ENCODE results near the gene BCLAF3. TPM values are rescaled to one million over a fixed set of nuclear protein-coding genes. Genes with fewer than 3 reads are reported as not detected.

BCLAF3 gene
- polyA plus RNA-seq, 3 donors: 0.87 to 4.0 (median 1.1) TPM

DNA sequence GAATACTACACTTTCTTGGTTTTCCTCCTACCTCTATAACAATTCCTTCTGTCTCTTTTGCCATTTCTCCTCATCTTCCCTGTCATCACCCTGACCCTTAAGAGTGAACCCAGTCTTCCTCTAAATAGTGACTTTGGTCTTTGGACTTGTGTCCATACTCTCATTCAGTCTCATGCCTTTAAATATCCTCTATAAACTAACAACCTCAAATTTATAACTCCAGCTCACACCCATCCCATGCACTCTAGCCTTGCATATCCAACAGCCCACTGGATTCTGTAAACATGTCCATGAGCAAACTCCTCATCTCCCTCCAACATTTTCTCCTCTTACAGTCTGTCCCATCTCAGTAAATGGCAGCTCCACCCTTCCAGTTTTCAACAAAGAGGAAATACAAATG lies 15.0 kb downstream of the BCLAF3 start:
- Histone ChIP-seq H4K20me1 (ENCODE audit: insufficient read depth, low read length) (peaks cover 8% of the 10 kb centered on the region), H3K4me3 (replicated peaks in 1 of 3; ENCODE audit: low read depth in 2 of 3, low read length in 3 of 3) (no peak overlapping the region), H3K9ac (ENCODE audit: insufficient read depth, low read length, poor library complexity, severe bottlenecking) (no peak overlapping the region), H3K4me1 (ENCODE audit: control insufficient read depth in 1 of 2, insufficient read depth in 2 of 2, low read length in 2 of 2) (peaks cover 8 to 11% of the 10 kb centered on the region in 2 donors), H3K27me3 (ENCODE audit: control insufficient read depth in 2 of 2, insufficient read depth in 2 of 2, low read length in 2 of 2) (no peaks in the 10 kb centered on the region), H3K79me2 (ENCODE audit: insufficient read depth, low read length) (peaks cover 23% of the 10 kb centered on the region), H3K36me3 (replicated peaks in 1 of 2; ENCODE audit: control insufficient read depth in 1 of 2, insufficient read depth in 2 of 2, low read length in 2 of 2) (no peaks in the 10 kb centered on the region), H3K9me3 (replicated peaks in 1 of 2; ENCODE audit: control insufficient read depth in 1 of 2, insufficient read depth in 1 of 2, low read length in 2 of 2) (no peaks in the 10 kb centered on the region), H2AFZ (ENCODE audit: insufficient read depth, low read depth, low read length, poor library complexity, severe bottlenecking) (no peak overlapping the region), H3K27ac (ENCODE audit: low read depth in 1 of 2, low read length in 2 of 2) (no peak overlapping the region), H3K4me2 (replicated peaks; ENCODE audit: extremely low read depth, low read length, poor library complexity, severe bottlenecking) (no peak overlapping the region)
- peaks cover 0 to 7% (median 0%) of the 10 kb centered on the region in 7 donors for H3K9me3 Mint-ChIP-seq
- DNase-seq: no peak
- peaks cover 22% of the 10 kb centered on the region for H3K4me1 Mint-ChIP-seq
- H3K4me3 Mint-ChIP-seq: no peak overlapping the region
- H3K27me3 Mint-ChIP-seq (ENCODE audit: low read depth in 3 of 3): peaks cover 0 to 7% (median under 1%) of the 10 kb centered on the region in 3 donors
- H3K36me3 Mint-ChIP-seq: peaks cover 0 to 2% of the 10 kb centered on the region in 2 donors
- peak overlapping the region in 1 of 7 donors; percentile 43 for H3K27ac Mint-ChIP-seq
- intact Hi-C loops (cut with micrococcal nuclease): no loop called here
- TF ChIP-seq, protein P1, sequence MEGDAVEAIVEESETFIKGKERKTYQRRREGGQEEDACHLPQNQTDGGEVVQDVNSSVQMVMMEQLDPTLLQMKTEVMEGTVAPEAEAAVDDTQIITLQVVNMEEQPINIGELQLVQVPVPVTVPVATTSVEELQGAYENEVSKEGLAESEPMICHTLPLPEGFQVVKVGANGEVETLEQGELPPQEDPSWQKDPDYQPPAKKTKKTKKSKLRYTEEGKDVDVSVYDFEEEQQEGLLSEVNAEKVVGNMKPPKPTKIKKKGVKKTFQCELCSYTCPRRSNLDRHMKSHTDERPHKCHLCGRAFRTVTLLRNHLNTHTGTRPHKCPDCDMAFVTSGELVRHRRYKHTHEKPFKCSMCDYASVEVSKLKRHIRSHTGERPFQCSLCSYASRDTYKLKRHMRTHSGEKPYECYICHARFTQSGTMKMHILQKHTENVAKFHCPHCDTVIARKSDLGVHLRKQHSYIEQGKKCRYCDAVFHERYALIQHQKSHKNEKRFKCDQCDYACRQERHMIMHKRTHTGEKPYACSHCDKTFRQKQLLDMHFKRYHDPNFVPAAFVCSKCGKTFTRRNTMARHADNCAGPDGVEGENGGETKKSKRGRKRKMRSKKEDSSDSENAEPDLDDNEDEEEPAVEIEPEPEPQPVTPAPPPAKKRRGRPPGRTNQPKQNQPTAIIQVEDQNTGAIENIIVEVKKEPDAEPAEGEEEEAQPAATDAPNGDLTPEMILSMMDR (IDR thresholded peaks at IDR 0.05): no peak

DNA sequence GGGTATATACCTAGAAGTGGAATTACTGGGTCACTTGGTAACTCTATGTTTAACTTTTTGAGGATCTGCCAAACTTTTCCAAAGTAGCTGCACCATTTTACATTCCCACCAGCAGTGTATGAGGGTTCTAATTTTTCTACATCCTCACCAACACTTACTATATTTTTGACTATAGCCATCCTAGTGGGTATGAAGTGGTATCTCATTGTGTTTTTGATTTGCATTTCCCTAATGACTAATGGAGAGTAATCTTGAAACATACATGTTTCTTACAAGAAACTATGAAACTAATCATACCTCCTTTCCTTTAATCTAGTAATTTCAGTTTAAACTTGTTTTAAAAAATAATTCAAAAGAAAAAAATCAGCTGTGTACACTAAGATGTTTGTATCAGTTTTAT lies 17.9 kb downstream of the BCLAF3 start:
- no peak for DNase-seq
- Histone ChIP-seq H2AFZ (ENCODE audit: insufficient read depth, low read depth, low read length, poor library complexity, severe bottlenecking) (no peak overlapping the region), H3K4me3 (replicated peaks in 1 of 3; ENCODE audit: low read depth in 2 of 3, low read length in 3 of 3) (no peak overlapping the region), H4K20me1 (ENCODE audit: insufficient read depth, low read length) (peaks cover 8% of the 10 kb centered on the region), H3K4me1 (ENCODE audit: control insufficient read depth in 1 of 2, insufficient read depth in 2 of 2, low read length in 2 of 2) (peaks cover 5 to 8% of the 10 kb centered on the region in 2 donors), H3K27me3 (ENCODE audit: control insufficient read depth in 2 of 2, insufficient read depth in 2 of 2, low read length in 2 of 2) (no peaks in the 10 kb centered on the region), H3K79me2 (ENCODE audit: insufficient read depth, low read length) (peaks cover 10% of the 10 kb centered on the region), H3K4me2 (replicated peaks; ENCODE audit: extremely low read depth, low read length, poor library complexity, severe bottlenecking) (no peak overlapping the region), H3K9me3 (replicated peaks in 1 of 2; ENCODE audit: control insufficient read depth in 1 of 2, insufficient read depth in 1 of 2, low read length in 2 of 2) (no peaks in the 10 kb centered on the region), H3K9ac (ENCODE audit: insufficient read depth, low read length, poor library complexity, severe bottlenecking) (no peak overlapping the region), H3K36me3 (replicated peaks in 1 of 2; ENCODE audit: control insufficient read depth in 1 of 2, insufficient read depth in 2 of 2, low read length in 2 of 2) (peaks cover 0 to 2% of the 10 kb centered on the region in 2 donors), H3K27ac (ENCODE audit: low read depth in 1 of 2, low read length in 2 of 2) (no peak overlapping the region)
- peaks cover 3 to 7% of the 10 kb centered on the region in 2 donors for H3K36me3 Mint-ChIP-seq
- peaks cover 0 to 7% (median 0%) of the 10 kb centered on the region in 7 donors for H3K9me3 Mint-ChIP-seq
- TF ChIP-seq, protein P1 (IDR thresholded peaks at IDR 0.05): no peak
- peaks cover 11% of the 10 kb centered on the region for H3K4me1 Mint-ChIP-seq
- intact Hi-C loops (cut with micrococcal nuclease): no loop called here
- peaks cover 0 to 5% (median 0%) of the 10 kb centered on the region in 3 donors for H3K27me3 Mint-ChIP-seq (ENCODE audit: low read depth in 3 of 3)
- no peak overlapping the region for H3K4me3 Mint-ChIP-seq
- no peak overlapping the region for H3K27ac Mint-ChIP-seq

Measured in CD14-positive monocyte (primary cell).